RWPE2 (cell line): ENCODE measurements around the gene SENP1.

ENCODE experiments used
- ATAC-seq: fragments of 200-7000 bp; cut with Tn5 transposase; 3 replicates; pipeline ENCODE4 v1.9.1; 2021; ENCODE audit warnings: low read depth
- DNase-seq: peaks from one replicate; pipeline ENCODE4 v3.0.0-alpha.2; 2020; ENCODE audit warnings: low spot score
- H3K27ac ChIP-seq: fragments of 450-650 bp; 2 replicates; pipeline ENCODE4 v1.5.1; 2017; ENCODE audit warnings: mild to moderate bottlenecking; ENCODE audit not compliant: poor library complexity, severe bottlenecking
- H3K27me3 ChIP-seq: fragments of 250-450 bp; sonication (Bioruptor Pico); 2 replicates; pipeline ENCODE4 v1.5.1; 2021; ENCODE audit warnings: mild to moderate bottlenecking, moderate library complexity; ENCODE audit not compliant: insufficient read depth, poor library complexity, severe bottlenecking
- H3K36me3 ChIP-seq: fragments of 250-450 bp; sonication (Bioruptor Pico); 2 replicates; pipeline ENCODE4 v1.5.1; 2020; ENCODE audit warnings: low read depth, mild to moderate bottlenecking, moderate library complexity
- H3K4me1 ChIP-seq: fragments of 250-450 bp; sonication (Bioruptor Pico); 2 replicates; pipeline ENCODE4 v1.5.1; 2021; ENCODE audit warnings: mild to moderate bottlenecking, moderate library complexity; ENCODE audit not compliant: insufficient read depth, poor library complexity, severe bottlenecking
- H3K4me3 ChIP-seq: fragments of 250-450 bp; sonication (Bioruptor Pico); 2 replicates; pipeline ENCODE4 v1.5.1; 2021; ENCODE audit warnings: mild to moderate bottlenecking, moderate library complexity; ENCODE audit not compliant: severe bottlenecking
- H3K9me3 ChIP-seq: fragments of 250-450 bp; sonication (Bioruptor Pico); 2 replicates; pipeline ENCODE4 v1.5.1; 2021; ENCODE audit warnings: mild to moderate bottlenecking, moderate library complexity; ENCODE audit not compliant: severe bottlenecking
- CTCF ChIP-seq: fragments of 450-650 bp; IDR thresholded peaks from one replicate; pipeline ENCODE4 v1.5.1; 2017; ENCODE audit warnings: mild to moderate bottlenecking, moderate library complexity; ENCODE audit not compliant: poor library complexity, severe bottlenecking

Gene SENP1

GRCh38 chr12:48036818-48037217, 69.1 kb downstream of the SENP1 start:
- no peaks in the 10 kb centered on the region for H3K36me3 ChIP-seq
- H3K4me1 ChIP-seq = no peaks in the 10 kb centered on the region
- DNase-seq (no peak), ATAC-seq (no peak)
- H3K4me3 ChIP-seq = no peak overlapping the region
- H3K27me3 ChIP-seq = no peaks in the 10 kb centered on the region
- no peak for TF ChIP-seq CTCF
- no peak overlapping the region for H3K27ac ChIP-seq
- H3K9me3 ChIP-seq = no peaks in the 10 kb centered on the region

GRCh38 chr12:48034835-48035805, 70.8 kb downstream of the SENP1 start:
- no peak for TF ChIP-seq CTCF
- DNase-seq (no peak), ATAC-seq (no peak)
- no peaks in the 10 kb centered on the region for H3K27me3 ChIP-seq
- H3K4me1 ChIP-seq = no peaks in the 10 kb centered on the region
- H3K9me3 ChIP-seq = no peaks in the 10 kb centered on the region
- H3K4me3 ChIP-seq = no peak overlapping the region
- H3K36me3 ChIP-seq = no peaks in the 10 kb centered on the region
- H3K27ac ChIP-seq = no peak overlapping the region

- no peak for ATAC-seq
- H3K27ac ChIP-seq = no peak overlapping the region
- no peak for TF ChIP-seq CTCF
- no peaks in the 10 kb centered on the region for H3K4me1 ChIP-seq
- no peak overlapping the region for H3K4me3 ChIP-seq
- DNase-seq = no peak
- no peaks in the 10 kb centered on the region for H3K9me3 ChIP-seq
- no peaks in the 10 kb centered on the region for H3K36me3 ChIP-seq
- no peaks in the 10 kb centered on the region for H3K27me3 ChIP-seq
Observed at GRCh38 chr12:48033451-48033850, 72.4 kb downstream of the SENP1 start.

- no peaks in the 10 kb centered on the region for H3K4me1 ChIP-seq
- no peaks in the 10 kb centered on the region for H3K36me3 ChIP-seq
- no peak overlapping the region for H3K4me3 ChIP-seq
- DNase-seq (no peak), ATAC-seq (no peak)
- TF ChIP-seq CTCF = no peak
- no peaks in the 10 kb centered on the region for H3K9me3 ChIP-seq
- no peaks in the 10 kb centered on the region for H3K27me3 ChIP-seq
- no peak overlapping the region for H3K27ac ChIP-seq
Observed at GRCh38 chr12:48032597-48032996, 73.3 kb downstream of the SENP1 start.
